Mesodermal cell (in vitro differentiated cells): ENCODE results near the gene ATP6V1E1.

Source experiments
- H3K27ac ChIP-seq: 2 replicates; pipeline ENCODE4 v1.7.0; 2013; ENCODE audit warnings: mild to moderate bottlenecking, low read depth, low read length, moderate library complexity; ENCODE audit not compliant: severe bottlenecking
- H3K36me3 ChIP-seq: 2 replicates; pipeline ENCODE4 v1.7.1; 2013; ENCODE audit warnings: mild to moderate bottlenecking, low read length, moderate library complexity; ENCODE audit not compliant: control insufficient read depth, insufficient read depth
- H3K4me1 ChIP-seq: one replicate; pipeline ENCODE4 v1.7.1; 2013; ENCODE audit warnings: mild to moderate bottlenecking, low read length; ENCODE audit not compliant: insufficient read depth, control insufficient read depth, poor library complexity, severe bottlenecking
- H3K4me3 ChIP-seq: 2 replicates; pipeline ENCODE4 v1.7.0; 2013; ENCODE audit warnings: low read length, control low read depth, mild to moderate bottlenecking; ENCODE audit not compliant: insufficient read depth, poor library complexity, severe bottlenecking; ENCODE audit errors: extremely low read depth
- H3K9me3 ChIP-seq: 2 replicates; pipeline ENCODE4 v1.7.1; 2013; ENCODE audit warnings: mild to moderate bottlenecking, low read length, moderate library complexity; ENCODE audit not compliant: control insufficient read depth
- WGBS, 2 experiments: methylation state at CpG; one replicate each; pipeline ENCODE4 v1.1.5; 2013; ENCODE audit warnings: missing lambda C conversion rate in 2 of 2; ENCODE audit not compliant: insufficient coverage in 2 of 2; 5-methylcytosine and 5-hydroxymethylcytosine counted together

ATP6V1E1 gene

GRCh38 chr22:17581631-17582030, 46.9 kb downstream of the ATP6V1E1 start:
- Histone ChIP-seq H3K9me3 (no peaks in the 10 kb centered on the region), H3K4me3 (no peak overlapping the region), H3K27ac (no peak overlapping the region), H3K4me1 (peaks cover 6% of the 10 kb centered on the region), H3K36me3 (no peaks in the 10 kb centered on the region)
- 94 to 95% methylated on average over 15 to 17 of the region's 17 CpGs for WGBS, 2 experiments

- H3K4me1 ChIP-seq, result peaks cover 9% of the 10 kb centered on the region
- no peaks in the 10 kb centered on the region for H3K9me3 ChIP-seq
- no peak overlapping the region for H3K27ac ChIP-seq
- 91 to 93% methylated on average over 13 to 21 of the region's 21 CpGs for WGBS, 2 experiments
- H3K4me3 ChIP-seq, result no peak overlapping the region
- no peaks in the 10 kb centered on the region for H3K36me3 ChIP-seq
These were observed 47.5 kb downstream of the ATP6V1E1 start for GRCh38 chr22:17581056-17581455.

- Histone ChIP-seq H3K4me1 (peaks cover 9% of the 10 kb centered on the region), H3K9me3 (no peaks in the 10 kb centered on the region), H3K27ac (no peak overlapping the region), H3K4me3 (no peak overlapping the region), H3K36me3 (no peaks in the 10 kb centered on the region)
- WGBS, 2 experiments, result 62 to 69% methylated on average over 14 of the region's 15 CpGs
These were observed 48.0 kb downstream of the ATP6V1E1 start for GRCh38 chr22:17580441-17581031.

GRCh38 chr22:17579535-17579981, 49.0 kb downstream of the ATP6V1E1 start:
- Histone ChIP-seq H3K9me3 (no peaks in the 10 kb centered on the region), H3K4me1 (peaks cover 9% of the 10 kb centered on the region), H3K36me3 (no peaks in the 10 kb centered on the region), H3K27ac (no peak overlapping the region), H3K4me3 (no peak overlapping the region)
- WGBS, 2 experiments, result 90 to 96% methylated on average over 12 to 13 of the region's 14 CpGs

- WGBS, 2 experiments, result 91 to 96% methylated on average over 8 of the region's 11 CpGs
- H3K36me3 ChIP-seq, result no peaks in the 10 kb centered on the region
- H3K4me1 ChIP-seq, result peaks cover 9% of the 10 kb centered on the region
- H3K9me3 ChIP-seq, result no peaks in the 10 kb centered on the region
- H3K4me3 ChIP-seq, result no peak overlapping the region
- H3K27ac ChIP-seq, result no peak overlapping the region
These were observed 50.3 kb downstream of the ATP6V1E1 start for GRCh38 chr22:17578136-17578754.

GRCh38 chr22:17576470-17576869, 52.1 kb downstream of the ATP6V1E1 start:
- WGBS, 2 experiments, result 72 to 88% methylated on average over 5 to 6 of the region's 6 CpGs
- Histone ChIP-seq H3K4me1 (peaks cover 9% of the 10 kb centered on the region), H3K36me3 (no peaks in the 10 kb centered on the region), H3K4me3 (no peak overlapping the region), H3K9me3 (no peaks in the 10 kb centered on the region), H3K27ac (peak overlapping the region; percentile 59)

GRCh38 chr22:17575681-17576080, 52.9 kb downstream of the ATP6V1E1 start:
- WGBS, 2 experiments, result 83 to 100% methylated on average over 2 of the region's 4 CpGs
- Histone ChIP-seq H3K4me3 (no peak overlapping the region), H3K9me3 (no peaks in the 10 kb centered on the region), H3K27ac (no peak overlapping the region), H3K36me3 (no peaks in the 10 kb centered on the region), H3K4me1 (peaks cover 11% of the 10 kb centered on the region)

- WGBS, 2 experiments, result 87 to 94% methylated on average over 3 of the region's 5 CpGs
- no peaks in the 10 kb centered on the region for H3K9me3 ChIP-seq
These were observed 53.4 kb downstream of the ATP6V1E1 start for GRCh38 chr22:17575151-17575550.

GRCh38 chr22:17570851-17571631, 57.5 kb downstream of the ATP6V1E1 start:
- Histone ChIP-seq H3K9me3 (no peaks in the 10 kb centered on the region), H3K4me1 (peaks cover 15% of the 10 kb centered on the region), H3K36me3 (no peaks in the 10 kb centered on the region), H3K27ac (no peak overlapping the region), H3K4me3 (no peak overlapping the region)
- 89% methylated on average over 19 to 20 of the region's 21 CpGs for WGBS, 2 experiments

More at GRCh38 chr22:17575151-17575550, 53.4 kb downstream of the ATP6V1E1 start:
- H3K36me3 ChIP-seq, result no peaks in the 10 kb centered on the region
- H3K27ac ChIP-seq, result no peak overlapping the region
- H3K4me3 ChIP-seq, result no peak overlapping the region
- peaks cover 13% of the 10 kb centered on the region for H3K4me1 ChIP-seq

- Histone ChIP-seq H3K9me3 (no peaks in the 10 kb centered on the region), H3K36me3 (no peaks in the 10 kb centered on the region), H3K27ac (peak overlapping the region; percentile 73), H3K4me1 (peaks cover 15% of the 10 kb centered on the region), H3K4me3 (no peak overlapping the region)
- WGBS, 2 experiments, result 74 to 86% methylated on average over 7 to 8 of the region's 8 CpGs
These were observed 58.5 kb downstream of the ATP6V1E1 start for GRCh38 chr22:17569971-17570511.
